Esophagus muscularis mucosa (tissue), 3 donors: ENCODE data around the gene ELL2.

Experiments used
- POLR2A ChIP-seq: fragments of 450-650 bp; IDR thresholded peaks from one replicate; pipeline ENCODE4 v1.6.1; 2017; ENCODE audit warnings: antibody characterized with exemption, moderate library complexity, mild to moderate bottlenecking, low read depth
- TF ChIP-seq, protein P1 (sequence below), 3 experiments: fragments of 200-600 bp in 2 of 3; fragments of 450-650 bp in 1 of 3; sonication (generic) in 2 of 3; IDR thresholded peaks; one replicate each; pipeline ENCODE4 v1.5.1; 2017 to 2019; ENCODE audit warnings: antibody characterized with exemption in 3 of 3, mild to moderate bottlenecking in 2 of 3, moderate library complexity in 1 of 3

DNA sequence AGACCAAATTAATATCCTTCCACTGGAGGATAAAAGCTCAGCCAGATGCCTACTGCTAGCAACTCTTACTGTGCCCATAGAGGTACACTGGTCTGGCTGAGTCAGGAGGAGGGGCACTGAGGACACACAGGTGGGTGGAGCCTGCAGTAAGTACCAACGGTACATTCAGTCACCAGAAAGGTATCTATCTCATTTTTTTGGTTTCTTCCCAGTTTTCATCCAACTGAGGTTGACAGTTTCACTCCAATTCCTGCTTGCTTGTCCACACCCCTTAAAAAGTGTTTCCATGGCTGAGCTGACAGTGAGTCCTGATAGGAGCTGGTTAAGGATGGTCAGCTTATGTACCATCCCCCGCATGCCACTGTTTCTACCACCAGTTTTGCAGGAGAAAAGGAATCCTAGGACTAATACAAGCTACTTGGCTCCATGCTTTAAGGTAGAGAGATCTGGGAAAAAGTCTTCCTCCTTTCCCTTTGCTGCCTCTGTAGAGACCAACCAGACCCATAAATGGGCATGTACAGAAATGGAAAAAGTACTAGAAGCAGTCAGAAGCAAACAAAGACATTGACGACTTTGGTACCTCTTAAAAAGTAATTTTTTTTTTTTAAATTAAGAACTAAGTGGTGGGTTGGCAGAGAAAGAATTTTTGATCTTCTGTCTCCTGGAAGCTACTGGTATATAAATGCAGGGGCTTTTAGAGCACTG, 3.2 kb downstream of the ELL2 start:
- TF ChIP-seq, protein P1, sequence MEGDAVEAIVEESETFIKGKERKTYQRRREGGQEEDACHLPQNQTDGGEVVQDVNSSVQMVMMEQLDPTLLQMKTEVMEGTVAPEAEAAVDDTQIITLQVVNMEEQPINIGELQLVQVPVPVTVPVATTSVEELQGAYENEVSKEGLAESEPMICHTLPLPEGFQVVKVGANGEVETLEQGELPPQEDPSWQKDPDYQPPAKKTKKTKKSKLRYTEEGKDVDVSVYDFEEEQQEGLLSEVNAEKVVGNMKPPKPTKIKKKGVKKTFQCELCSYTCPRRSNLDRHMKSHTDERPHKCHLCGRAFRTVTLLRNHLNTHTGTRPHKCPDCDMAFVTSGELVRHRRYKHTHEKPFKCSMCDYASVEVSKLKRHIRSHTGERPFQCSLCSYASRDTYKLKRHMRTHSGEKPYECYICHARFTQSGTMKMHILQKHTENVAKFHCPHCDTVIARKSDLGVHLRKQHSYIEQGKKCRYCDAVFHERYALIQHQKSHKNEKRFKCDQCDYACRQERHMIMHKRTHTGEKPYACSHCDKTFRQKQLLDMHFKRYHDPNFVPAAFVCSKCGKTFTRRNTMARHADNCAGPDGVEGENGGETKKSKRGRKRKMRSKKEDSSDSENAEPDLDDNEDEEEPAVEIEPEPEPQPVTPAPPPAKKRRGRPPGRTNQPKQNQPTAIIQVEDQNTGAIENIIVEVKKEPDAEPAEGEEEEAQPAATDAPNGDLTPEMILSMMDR (IDR thresholded peaks at IDR 0.05) = no peak
- TF ChIP-seq POLR2A = no peak
